Activated gamma-delta T cell treated with Interleukin-2 at 50 U/mL for 16 hours (primary cell): ENCODE data around the gene LGALSL.
"Not testable (repeated sequence)": the region's sequence is repeated elsewhere in the genome, so short reads cannot be mapped to it uniquely, and the experiment has no call there.

ENCODE experiments used
- DNase-seq: peaks from one replicate; pipeline ENCODE4 v3.0.0-alpha.2; 2020

The LGALSL gene

GRCh38 chr2:64445970-64446369 lies 8.0 kb upstream of the LGALSL start:
- not testable (repeated sequence) for DNase-seq

- no peak for DNase-seq
Observed at GRCh38 chr2:64447317-64448040, 6.5 kb upstream of the LGALSL start.

GRCh38 chr2:64448041-64448426 lies 5.9 kb upstream of the LGALSL start:
- DNase-seq = no peak

GRCh38 chr2:64451051-64451450 lies 2.9 kb upstream of the LGALSL start:
- DNase-seq = no peak

GRCh38 chr2:64454386-64455332 lies 697 bp downstream of the LGALSL start:
- peak; percentile 23 for DNase-seq

GRCh38 chr2:64455545-64455944 lies 1.6 kb downstream of the LGALSL start:
- DNase-seq = no peak

- no peak for DNase-seq
Observed at GRCh38 chr2:64456293-64456692, 2.3 kb downstream of the LGALSL start.

- no peak for DNase-seq
Observed at GRCh38 chr2:64457524-64457923, 3.6 kb downstream of the LGALSL start.

GRCh38 chr2:64459575-64459974 lies 5.6 kb downstream of the LGALSL start:
- no peak for DNase-seq

GRCh38 chr2:64460330-64460729 lies 6.4 kb downstream of the LGALSL start:
- no peak for DNase-seq

- no peak for DNase-seq
Observed at GRCh38 chr2:64461271-64462058, 7.5 kb downstream of the LGALSL start.

- no peak for DNase-seq
Observed at GRCh38 chr2:64462171-64462570, 8.2 kb downstream of the LGALSL start.

- no peak for DNase-seq
Observed at GRCh38 chr2:64462940-64463700, 9.2 kb downstream of the LGALSL start.

- no peak for DNase-seq
Observed at GRCh38 chr2:64463781-64464180, 9.8 kb downstream of the LGALSL start.

- DNase-seq = no peak
Observed at GRCh38 chr2:64466478-64467085, 12.6 kb downstream of the LGALSL start.

- DNase-seq = no peak
Observed at GRCh38 chr2:64467096-64467843, 13.3 kb downstream of the LGALSL start.

GRCh38 chr2:64469261-64469660 lies 15.3 kb downstream of the LGALSL start:
- DNase-seq = no peak

GRCh38 chr2:64470071-64470470 lies 16.1 kb downstream of the LGALSL start:
- DNase-seq = no peak

- DNase-seq = no peak
Observed at GRCh38 chr2:64470766-64471295, 16.9 kb downstream of the LGALSL start.

GRCh38 chr2:64471600-64471999 lies 17.6 kb downstream of the LGALSL start:
- no peak for DNase-seq

GRCh38 chr2:64472881-64473280 lies 18.9 kb downstream of the LGALSL start:
- no peak for DNase-seq
